ENCODE results near the gene MED6.
A peak's percentile ranks its signal among the peaks of the same experiment; 100 is the strongest.

MED6 gene

GRCh38 chr14:70600382-70601157, at the start of gene MED6:
TSS of gene MED6 (minus strand) at chr14:70600655. CDS start at chr14:70600637, 18 bp downstream.
- peak; percentile 83 for DNase-seq (ENCODE audit: low read depth)

- no peak for DNase-seq (ENCODE audit: low read depth)
Measured at GRCh38 chr14:70649803-70650202, 49.3 kb upstream of the MED6 start.

- no peak for DNase-seq (ENCODE audit: low read depth)
Measured at GRCh38 chr14:70648346-70648745, 47.9 kb upstream of the MED6 start.

GRCh38 chr14:70646705-70647104, 46.2 kb upstream of the MED6 start:
- DNase-seq (ENCODE audit: low read depth) = no peak

- no peak for DNase-seq (ENCODE audit: low read depth)
Measured at GRCh38 chr14:70645892-70646291, 45.4 kb upstream of the MED6 start.

- DNase-seq (ENCODE audit: low read depth) = no peak
Measured at GRCh38 chr14:70643967-70644366, 43.5 kb upstream of the MED6 start.

GRCh38 chr14:70642303-70643235, 42.1 kb upstream of the MED6 start:
- DNase-seq (ENCODE audit: low read depth) = no peak

GRCh38 chr14:70641548-70642302, 41.3 kb upstream of the MED6 start, which contains the start of gene TTC9:
TSS of gene TTC9 (plus strand) at chr14:70641916. CDS start at chr14:70642130, 214 bp downstream.
- no peak for DNase-seq (ENCODE audit: low read depth)

GRCh38 chr14:70640938-70641547, 40.6 kb upstream of the MED6 start:
- DNase-seq (ENCODE audit: low read depth) = no peak

GRCh38 chr14:70638416-70638815, 38.0 kb upstream of the MED6 start:
- no peak for DNase-seq (ENCODE audit: low read depth)

GRCh38 chr14:70635971-70636595, 35.6 kb upstream of the MED6 start:
- DNase-seq (ENCODE audit: low read depth) = no peak

GRCh38 chr14:70631948-70632347, 31.5 kb upstream of the MED6 start:
- no peak for DNase-seq (ENCODE audit: low read depth)

- DNase-seq (ENCODE audit: low read depth) = no peak
Measured at GRCh38 chr14:70624972-70625371, 24.5 kb upstream of the MED6 start.

GRCh38 chr14:70622111-70622712, 21.8 kb upstream of the MED6 start:
- DNase-seq (ENCODE audit: low read depth) = peak; percentile 17

- no peak for DNase-seq (ENCODE audit: low read depth)
Measured at GRCh38 chr14:70619708-70620107, 19.3 kb upstream of the MED6 start.

GRCh38 chr14:70618314-70618713, 17.9 kb upstream of the MED6 start:
- DNase-seq (ENCODE audit: low read depth) = no peak

- DNase-seq (ENCODE audit: low read depth) = no peak
Measured at GRCh38 chr14:70616646-70617045, 16.2 kb upstream of the MED6 start.

- no peak for DNase-seq (ENCODE audit: low read depth)
Measured at GRCh38 chr14:70611216-70611615, 10.8 kb upstream of the MED6 start.

- no peak for DNase-seq (ENCODE audit: low read depth)
Measured at GRCh38 chr14:70602254-70602653, 1.8 kb upstream of the MED6 start.

GRCh38 chr14:70601162-70601561, 707 bp upstream of the MED6 start:
- no peak for DNase-seq (ENCODE audit: low read depth)

- DNase-seq (ENCODE audit: low read depth) = no peak
Measured at GRCh38 chr14:70599345-70599744, 1.1 kb downstream of the MED6 start.
